ENCODE measurements around the gene GPR63. TPM values are rescaled to one million over a fixed set of nuclear protein-coding genes. Genes with fewer than 3 reads are reported as not detected.

Gene GPR63
- total and polyA plus RNA-seq, 10 donors, result 0.02 to 1.2 (median 0.54) TPM

- no peaks in the 10 kb centered on the region for H3K27me3 ChIP-seq (replicated peaks in 1 of 7)
- TF ChIP-seq POLR2A (IDR thresholded peaks at IDR 0.05) (no peak), POLR2AphosphoS5 (IDR thresholded peaks at IDR 0.05) (no peak), CTCF (IDR thresholded peaks at IDR 0.05 in 8 of 11, conservative IDR thresholded peaks at IDR 0.05 in 3 of 11) (no peak)
- no peaks in the 10 kb centered on the region for H3K4me1 ChIP-seq
- no peak for DNase-seq
- H3K9me3 ChIP-seq, result no peaks in the 10 kb centered on the region
- H3K27ac ChIP-seq, result no peak overlapping the region
- H3K36me3 ChIP-seq, result no peaks in the 10 kb centered on the region
- 74 to 93% (median 87%) methylated on average over 4 of the region's 4 CpGs for WGBS, 5 donors
- intact Hi-C loops (cut with DNase I; ENCODE audit: low total_unique reads), result no loop called here
- H3K4me3 ChIP-seq, result no peak overlapping the region
These were observed 44.6 kb downstream of the GPR63 start for GRCh38 chr6:96792561-96793190.

- no peak for TF ChIP-seq CTCF (IDR thresholded peaks at IDR 0.05 in 8 of 11, conservative IDR thresholded peaks at IDR 0.05 in 3 of 11)
- TF ChIP-seq POLR2AphosphoS5 (IDR thresholded peaks at IDR 0.05), result no peak
- no peak for TF ChIP-seq POLR2A (IDR thresholded peaks at IDR 0.05)
- no peaks in the 10 kb centered on the region for H3K9me3 ChIP-seq
- no peaks in the 10 kb centered on the region for H3K36me3 ChIP-seq
- WGBS, 5 donors, result 78 to 86% (median 82%) methylated on average over 3 of the region's 3 CpGs
- no peak overlapping the region for H3K4me3 ChIP-seq
- no peaks in the 10 kb centered on the region for H3K4me1 ChIP-seq
- intact Hi-C loops (cut with DNase I; ENCODE audit: low total_unique reads), result no loop called here
- H3K27ac ChIP-seq, result no peak overlapping the region
- no peak for DNase-seq
- H3K27me3 ChIP-seq (replicated peaks in 1 of 7), result no peaks in the 10 kb centered on the region
These were observed 47.4 kb downstream of the GPR63 start for GRCh38 chr6:96789871-96790270.

- Histone ChIP-seq H3K27me3 (replicated peaks in 1 of 7) (no peaks in the 10 kb centered on the region), H3K9me3 (no peaks in the 10 kb centered on the region), H3K36me3 (no peaks in the 10 kb centered on the region), H3K27ac (no peak overlapping the region), H3K4me1 (no peaks in the 10 kb centered on the region), H3K4me3 (no peak overlapping the region)
- TF ChIP-seq POLR2AphosphoS5 (IDR thresholded peaks at IDR 0.05), result no peak
- no peak for TF ChIP-seq CTCF (IDR thresholded peaks at IDR 0.05 in 8 of 11, conservative IDR thresholded peaks at IDR 0.05 in 3 of 11)
- no peak for TF ChIP-seq POLR2A (IDR thresholded peaks at IDR 0.05)
- DNase-seq, result no peak
- WGBS, 5 donors, result 71 to 84% (median 78%) methylated on average over 9 of the region's 9 CpGs
- intact Hi-C loops (cut with DNase I; ENCODE audit: low total_unique reads), result no loop called here
These were observed 49.3 kb downstream of the GPR63 start for GRCh38 chr6:96787846-96788580.

- no peaks in the 10 kb centered on the region for H3K4me1 ChIP-seq
- no peaks in the 10 kb centered on the region for H3K27me3 ChIP-seq (replicated peaks in 1 of 7)
- no peaks in the 10 kb centered on the region for H3K36me3 ChIP-seq
- no peak for DNase-seq
- TF ChIP-seq POLR2AphosphoS5 (IDR thresholded peaks at IDR 0.05), result no peak
- no peak for TF ChIP-seq CTCF (IDR thresholded peaks at IDR 0.05 in 8 of 11, conservative IDR thresholded peaks at IDR 0.05 in 3 of 11)
- no peak for TF ChIP-seq POLR2A (IDR thresholded peaks at IDR 0.05)
- no peaks in the 10 kb centered on the region for H3K9me3 ChIP-seq
- intact Hi-C loops (cut with DNase I; ENCODE audit: low total_unique reads), result no loop called here
- H3K27ac ChIP-seq, result no peak overlapping the region
- 73 to 92% (median 88%) methylated on average over 2 of the region's 2 CpGs for WGBS, 5 donors
- no peak overlapping the region for H3K4me3 ChIP-seq
These were observed 50.9 kb downstream of the GPR63 start for GRCh38 chr6:96786336-96786735.

All from spleen (tissue), 11 donors.